B cell (primary cell): ENCODE data around the gene RNF227.

Experiments used
- EZH2 ChIP-seq: IDR thresholded peaks from 2 replicates; pipeline ENCODE4 v1.6.1; 2012; ENCODE audit warnings: borderline replicate concordance, low read depth, mild to moderate bottlenecking, moderate library complexity, low read length; ENCODE audit not compliant: insufficient read depth, poor library complexity, severe bottlenecking
- TF ChIP-seq, protein P1 (sequence below): fragments of 200-600 bp; IDR thresholded peaks from one replicate; pipeline ENCODE4 v1.8.0; 2022; ENCODE audit warnings: antibody characterized with exemption, mild to moderate bottlenecking

DNA sequence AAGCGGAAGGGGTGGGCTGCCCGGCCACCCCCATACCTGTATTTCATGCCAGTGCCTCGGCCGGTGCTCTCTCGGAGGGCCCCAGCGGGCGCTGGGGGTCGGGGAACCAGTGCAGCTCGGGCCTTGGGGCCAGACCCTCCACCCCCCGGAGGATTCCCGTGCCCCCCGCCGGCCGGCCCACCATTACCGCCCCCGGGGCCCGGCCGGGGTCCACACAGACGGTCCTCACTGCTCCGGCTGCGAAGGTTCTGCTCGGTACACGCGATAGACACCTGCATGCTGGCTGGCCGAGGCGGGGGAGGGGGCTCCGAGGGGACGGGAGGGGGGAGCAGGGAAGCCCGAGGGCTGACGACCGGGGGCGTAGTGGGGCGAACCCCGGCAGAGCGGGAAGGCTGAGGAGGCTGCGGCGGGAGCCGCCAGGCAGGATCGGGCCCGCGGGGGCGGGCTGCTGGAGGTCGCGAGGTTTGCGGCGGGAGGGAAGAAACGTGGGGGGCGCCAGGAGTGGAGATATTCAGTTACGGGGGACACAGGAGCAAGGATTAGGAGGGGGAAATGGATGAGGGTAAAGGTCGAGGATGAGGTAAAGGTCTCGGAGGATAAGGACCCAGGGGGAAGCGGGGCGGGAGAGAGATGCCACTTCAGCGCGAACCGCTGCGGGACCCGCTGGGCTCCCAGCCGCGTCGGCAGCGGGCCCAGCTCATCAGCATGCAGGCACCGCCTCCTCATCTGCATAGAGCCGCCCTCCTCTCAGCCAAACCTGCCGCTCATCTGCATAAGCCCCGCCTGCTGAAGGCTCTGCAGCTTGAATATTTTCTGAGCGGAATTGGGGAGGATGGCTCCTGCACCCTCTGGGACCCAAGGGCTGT, 13.3 kb upstream of the RNF227 start, which contains the start of gene KCNAB3:
- TF ChIP-seq, protein P1, sequence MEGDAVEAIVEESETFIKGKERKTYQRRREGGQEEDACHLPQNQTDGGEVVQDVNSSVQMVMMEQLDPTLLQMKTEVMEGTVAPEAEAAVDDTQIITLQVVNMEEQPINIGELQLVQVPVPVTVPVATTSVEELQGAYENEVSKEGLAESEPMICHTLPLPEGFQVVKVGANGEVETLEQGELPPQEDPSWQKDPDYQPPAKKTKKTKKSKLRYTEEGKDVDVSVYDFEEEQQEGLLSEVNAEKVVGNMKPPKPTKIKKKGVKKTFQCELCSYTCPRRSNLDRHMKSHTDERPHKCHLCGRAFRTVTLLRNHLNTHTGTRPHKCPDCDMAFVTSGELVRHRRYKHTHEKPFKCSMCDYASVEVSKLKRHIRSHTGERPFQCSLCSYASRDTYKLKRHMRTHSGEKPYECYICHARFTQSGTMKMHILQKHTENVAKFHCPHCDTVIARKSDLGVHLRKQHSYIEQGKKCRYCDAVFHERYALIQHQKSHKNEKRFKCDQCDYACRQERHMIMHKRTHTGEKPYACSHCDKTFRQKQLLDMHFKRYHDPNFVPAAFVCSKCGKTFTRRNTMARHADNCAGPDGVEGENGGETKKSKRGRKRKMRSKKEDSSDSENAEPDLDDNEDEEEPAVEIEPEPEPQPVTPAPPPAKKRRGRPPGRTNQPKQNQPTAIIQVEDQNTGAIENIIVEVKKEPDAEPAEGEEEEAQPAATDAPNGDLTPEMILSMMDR, result no peak
- no peak for TF ChIP-seq EZH2
